GM18951 (cell line): Measurements from ENCODE around the gene LAD1.
A peak's percentile ranks its signal among the peaks of the same experiment; 100 is the strongest.

ENCODE experiments used
- POLR2A ChIP-seq: IDR thresholded peaks from 4 replicates; pipeline ENCODE4 v1.6.1; 2011; ENCODE audit warnings: mild to moderate bottlenecking; ENCODE audit not compliant: insufficient read length, insufficient read depth; ENCODE audit errors: extremely low read depth
- in situ Hi-C: fragments of 300-500 bp; cut with MboI; formaldehyde crosslinking; loops from one replicate; pipeline ENCODE4 v1.12.0; 2022; ENCODE audit warnings: low sequenced_read_pairs, mixed read lengths, inconsistent platforms; ENCODE audit not compliant: unreplicated experiment

The LAD1 gene

GRCh38 chr1:201406831-201407406 lies 7.8 kb upstream of the LAD1 start:
- no peak for TF ChIP-seq POLR2A
- in situ Hi-C loops: no loop called here

- in situ Hi-C loops: no loop called here
- peak; percentile 37 for TF ChIP-seq POLR2A
Measured at GRCh38 chr1:201405484-201405831, 6.3 kb upstream of the LAD1 start.

- in situ Hi-C loops: no loop called here
- no peak for TF ChIP-seq POLR2A
Measured at GRCh38 chr1:201404722-201405483, 5.8 kb upstream of the LAD1 start.

- in situ Hi-C loops: no loop called here
- no peak for TF ChIP-seq POLR2A
Measured at GRCh38 chr1:201404055-201404454, 4.9 kb upstream of the LAD1 start.

GRCh38 chr1:201403359-201403758 lies 4.2 kb upstream of the LAD1 start:
- in situ Hi-C loops: no loop called here
- TF ChIP-seq POLR2A: no peak

- in situ Hi-C loops: no loop called here
- TF ChIP-seq POLR2A: no peak
Measured at GRCh38 chr1:201401700-201402099, 2.6 kb upstream of the LAD1 start.

- no peak for TF ChIP-seq POLR2A
- in situ Hi-C loops: no loop called here
Measured at GRCh38 chr1:201400852-201401230, 1.7 kb upstream of the LAD1 start.

GRCh38 chr1:201400212-201400851 lies 1.2 kb upstream of the LAD1 start:
- in situ Hi-C loops: no loop called here

GRCh38 chr1:201399352-201400126 lies 415 bp upstream of the LAD1 start:
- no peak for TF ChIP-seq POLR2A
- in situ Hi-C loops: no loop called here

More at GRCh38 chr1:201400212-201400851, 1.2 kb upstream of the LAD1 start:
- TF ChIP-seq POLR2A: no peak

GRCh38 chr1:201397675-201398074 lies 1.4 kb downstream of the LAD1 start:
- in situ Hi-C loops: no loop called here
- TF ChIP-seq POLR2A: no peak

GRCh38 chr1:201396861-201397464 lies 2.2 kb downstream of the LAD1 start:
- in situ Hi-C loops: no loop called here
- no peak for TF ChIP-seq POLR2A

- TF ChIP-seq POLR2A: no peak
- in situ Hi-C loops: no loop called here
Measured at GRCh38 chr1:201395936-201396335, 3.2 kb downstream of the LAD1 start.

GRCh38 chr1:201394591-201394990 lies 4.5 kb downstream of the LAD1 start:
- in situ Hi-C loops: no loop called here
- no peak for TF ChIP-seq POLR2A
